ENCODE measurements around the gene CD27. TPM values are rescaled to one million over a fixed set of nuclear protein-coding genes. Genes with fewer than 3 reads are reported as not detected.

CD27 gene
- total RNA-seq, 1 donor: 0.18 TPM

DNA sequence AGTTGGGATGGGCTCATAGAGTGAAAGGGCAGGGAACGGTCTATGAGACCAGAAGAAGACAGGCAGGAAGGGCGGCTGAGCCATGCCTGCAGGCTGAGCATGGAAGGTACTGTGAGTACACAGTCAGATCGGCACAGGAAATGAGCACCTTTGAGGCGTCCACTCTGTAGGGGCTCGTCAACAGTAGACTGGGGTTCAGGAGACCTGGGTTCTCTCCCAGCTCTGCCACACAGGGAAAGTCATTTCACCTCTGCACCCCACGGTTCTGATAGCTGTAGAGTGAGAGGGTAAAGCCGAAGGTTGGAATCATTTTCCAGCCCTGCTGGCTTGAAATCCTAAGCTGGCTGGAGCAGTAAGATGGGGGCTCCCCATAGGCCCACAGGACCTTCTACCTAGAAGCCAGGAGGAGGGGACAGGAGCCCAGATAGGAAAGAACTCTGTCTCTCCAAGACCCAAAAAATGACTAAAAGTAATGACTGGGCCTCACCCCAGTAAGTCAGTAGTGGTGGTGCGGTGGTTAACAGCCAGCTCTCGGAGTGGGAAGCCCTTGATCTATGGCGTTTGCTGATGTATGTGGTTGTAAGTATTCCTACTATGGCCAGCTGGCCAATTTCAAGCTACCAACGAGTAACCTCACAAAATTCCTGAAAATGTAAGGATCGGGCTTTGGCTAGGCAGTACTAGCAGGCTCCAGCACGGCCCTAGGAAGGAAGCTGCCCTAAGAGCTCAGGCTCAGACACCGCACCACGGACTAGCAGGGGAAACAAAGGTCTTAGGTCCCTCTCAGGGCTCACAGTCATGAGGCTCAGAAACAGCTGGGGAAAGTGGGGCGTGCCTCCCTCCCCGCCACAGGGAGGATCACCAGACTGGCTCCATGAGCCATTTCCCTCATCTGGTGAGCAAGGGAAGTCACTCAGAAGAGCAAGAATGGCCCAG is 10.3 kb upstream of the CD27 start:
- no peak for DNase-seq (ENCODE audit: low read depth)
- TF ChIP-seq, protein P1, sequence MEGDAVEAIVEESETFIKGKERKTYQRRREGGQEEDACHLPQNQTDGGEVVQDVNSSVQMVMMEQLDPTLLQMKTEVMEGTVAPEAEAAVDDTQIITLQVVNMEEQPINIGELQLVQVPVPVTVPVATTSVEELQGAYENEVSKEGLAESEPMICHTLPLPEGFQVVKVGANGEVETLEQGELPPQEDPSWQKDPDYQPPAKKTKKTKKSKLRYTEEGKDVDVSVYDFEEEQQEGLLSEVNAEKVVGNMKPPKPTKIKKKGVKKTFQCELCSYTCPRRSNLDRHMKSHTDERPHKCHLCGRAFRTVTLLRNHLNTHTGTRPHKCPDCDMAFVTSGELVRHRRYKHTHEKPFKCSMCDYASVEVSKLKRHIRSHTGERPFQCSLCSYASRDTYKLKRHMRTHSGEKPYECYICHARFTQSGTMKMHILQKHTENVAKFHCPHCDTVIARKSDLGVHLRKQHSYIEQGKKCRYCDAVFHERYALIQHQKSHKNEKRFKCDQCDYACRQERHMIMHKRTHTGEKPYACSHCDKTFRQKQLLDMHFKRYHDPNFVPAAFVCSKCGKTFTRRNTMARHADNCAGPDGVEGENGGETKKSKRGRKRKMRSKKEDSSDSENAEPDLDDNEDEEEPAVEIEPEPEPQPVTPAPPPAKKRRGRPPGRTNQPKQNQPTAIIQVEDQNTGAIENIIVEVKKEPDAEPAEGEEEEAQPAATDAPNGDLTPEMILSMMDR (IDR thresholded peaks at IDR 0.05; ENCODE audit: insufficient read depth, low read length): no peak
- H3K4me3 ChIP-seq (ENCODE audit: low read depth, low read length): no peak overlapping the region

DNA sequence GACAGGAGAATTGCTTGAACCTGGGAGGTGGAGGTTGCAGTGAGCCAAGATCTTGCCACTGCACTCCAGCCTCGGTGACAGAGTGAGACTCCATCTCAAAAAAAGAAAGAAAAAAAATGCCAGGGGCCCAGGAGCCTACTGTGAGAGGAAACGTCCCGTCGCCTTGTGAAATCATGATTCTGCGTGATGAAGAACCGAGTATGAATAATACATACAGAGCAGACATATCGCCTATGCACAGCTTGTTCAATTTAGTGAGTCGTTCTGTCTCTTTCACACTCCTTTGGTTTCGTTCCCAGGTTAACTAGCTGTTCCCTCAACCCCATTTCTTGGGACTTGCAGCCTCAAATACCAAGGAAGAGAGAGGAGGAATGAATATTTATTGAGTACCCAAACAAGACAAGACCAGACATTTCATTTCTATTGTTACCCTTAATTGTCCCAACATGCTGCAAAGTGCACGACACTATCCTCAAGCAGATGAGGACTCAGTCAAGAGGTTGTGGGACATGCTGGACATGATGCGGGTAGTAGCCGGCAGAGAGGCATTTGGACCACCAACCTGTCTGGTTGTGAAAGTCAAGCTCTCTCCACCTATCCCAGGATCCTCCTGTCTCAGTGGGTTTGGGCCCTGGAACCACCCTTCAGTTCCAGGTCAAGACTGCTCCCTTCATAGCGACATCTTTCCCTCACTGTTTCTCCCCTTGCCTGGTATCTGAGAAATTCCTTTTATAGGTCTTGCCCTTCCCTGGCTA is 8.6 kb upstream of the CD27 start:
- no peak overlapping the region for H3K4me3 ChIP-seq (ENCODE audit: low read depth, low read length)
- TF ChIP-seq, protein P1 (IDR thresholded peaks at IDR 0.05; ENCODE audit: insufficient read depth, low read length): no peak
- DNase-seq (ENCODE audit: low read depth): no peak

DNA sequence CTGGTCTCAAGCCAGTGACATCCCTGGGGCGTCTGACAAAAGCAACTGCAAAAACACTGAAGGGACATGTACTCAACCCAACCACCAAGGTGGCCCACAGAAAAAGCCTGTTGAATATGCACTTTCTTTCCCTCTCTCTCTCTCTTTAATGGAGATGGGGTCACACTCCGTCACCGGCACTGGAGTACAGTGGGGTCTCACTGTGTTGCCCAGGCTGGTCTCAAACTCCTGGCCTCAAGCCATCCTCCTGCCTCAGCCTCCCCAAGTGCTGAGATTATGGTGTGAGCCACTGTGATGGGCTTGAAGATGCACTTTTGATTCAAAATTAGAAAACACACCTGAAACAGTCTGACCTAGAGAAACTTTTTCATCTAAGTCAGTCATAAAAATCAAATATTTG is 7.2 kb upstream of the CD27 start:
- no peak for DNase-seq (ENCODE audit: low read depth)
- H3K4me3 ChIP-seq (ENCODE audit: low read depth, low read length): no peak overlapping the region
- TF ChIP-seq, protein P1 (IDR thresholded peaks at IDR 0.05; ENCODE audit: insufficient read depth, low read length): no peak

DNA sequence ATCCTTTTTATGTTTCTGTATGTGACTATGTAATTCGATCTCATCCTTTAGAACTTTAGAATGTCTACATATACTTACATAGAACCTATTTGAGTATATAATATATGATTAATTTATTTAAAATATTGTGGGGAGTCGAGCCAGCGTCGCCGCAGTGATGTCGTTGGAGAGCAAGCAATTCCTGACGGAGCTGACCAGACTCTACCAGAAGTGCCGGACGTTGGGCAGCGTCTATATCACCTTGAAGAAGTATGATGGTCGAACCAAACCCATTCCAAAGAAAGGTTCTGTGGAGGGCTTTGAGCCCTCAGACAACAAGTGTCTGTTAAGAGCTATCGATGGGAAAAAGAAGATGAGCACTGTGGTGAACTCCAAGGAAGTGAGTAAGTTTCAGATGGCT is 6.4 kb upstream of the CD27 start:
- H3K4me3 ChIP-seq (ENCODE audit: low read depth, low read length): no peak overlapping the region
- DNase-seq (ENCODE audit: low read depth): no peak
- TF ChIP-seq, protein P1 (IDR thresholded peaks at IDR 0.05; ENCODE audit: insufficient read depth, low read length): no peak

DNA sequence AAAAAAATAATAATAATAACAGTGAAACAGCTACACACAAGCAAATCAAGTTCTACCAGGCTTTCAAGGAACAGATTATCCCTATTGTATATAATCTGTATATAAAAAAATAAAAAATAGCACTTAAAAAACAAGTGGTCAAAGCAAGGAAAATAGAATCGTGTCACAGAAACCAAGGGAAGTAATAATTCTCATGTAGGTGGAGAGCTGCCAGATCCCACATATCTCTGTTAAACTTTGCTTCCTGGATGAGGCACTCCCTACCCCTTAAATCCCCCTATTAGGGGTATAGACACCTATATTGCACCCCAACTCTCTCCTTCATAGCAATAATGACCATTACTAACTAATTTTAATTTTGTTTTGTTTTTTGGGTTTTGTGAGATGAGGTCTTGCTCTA is 4.4 kb upstream of the CD27 start:
- DNase-seq (ENCODE audit: low read depth): no peak
- H3K4me3 ChIP-seq (ENCODE audit: low read depth, low read length): no peak overlapping the region
- TF ChIP-seq, protein P1 (IDR thresholded peaks at IDR 0.05; ENCODE audit: insufficient read depth, low read length): no peak

DNA sequence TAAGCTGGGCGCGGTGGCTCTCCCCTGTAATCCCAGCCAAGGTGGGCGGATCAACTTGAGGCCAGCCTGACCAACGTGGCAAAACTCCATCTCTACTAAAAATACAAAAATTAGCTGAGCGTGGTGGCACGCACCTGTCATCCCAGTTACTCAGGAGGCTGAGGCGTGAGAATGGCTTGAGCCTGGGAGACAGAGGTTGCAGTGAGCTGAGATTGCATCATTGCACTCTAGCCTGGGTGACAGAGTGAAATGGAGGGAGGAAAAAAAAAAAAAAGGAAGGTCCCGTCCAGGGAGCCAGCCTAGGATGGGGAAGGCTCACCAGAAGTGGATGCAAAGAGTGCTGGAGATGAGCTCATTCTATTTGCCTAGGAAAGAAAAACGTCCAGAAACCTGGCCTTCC is 1.9 kb upstream of the CD27 start:
- no peak overlapping the region for H3K4me3 ChIP-seq (ENCODE audit: low read depth, low read length)
- DNase-seq (ENCODE audit: low read depth): no peak
- TF ChIP-seq, protein P1 (IDR thresholded peaks at IDR 0.05; ENCODE audit: insufficient read depth, low read length): no peak
